ENCODE data around the gene FSTL4.

The FSTL4 gene

GRCh38 chr5:133296624-133297023, 315.7 kb downstream of the FSTL4 start:
- Mint-ChIP-seq H3K4me3 (no peak overlapping the region), H3K9me3 (no peaks in the 10 kb centered on the region), H3K36me3 (ENCODE audit: low read depth) (no peaks in the 10 kb centered on the region), H3K27ac (no peak overlapping the region), H3K27me3 (ENCODE audit: low read depth) (no peaks in the 10 kb centered on the region), H3K4me1 (ENCODE audit: low read depth) (no peaks in the 10 kb centered on the region)
- DNase-seq (ENCODE audit: low spot score): no peak

- Mint-ChIP-seq H3K4me1 (ENCODE audit: low read depth) (no peaks in the 10 kb centered on the region), H3K27ac (no peak overlapping the region), H3K27me3 (ENCODE audit: low read depth) (no peaks in the 10 kb centered on the region), H3K9me3 (no peaks in the 10 kb centered on the region), H3K36me3 (ENCODE audit: low read depth) (no peaks in the 10 kb centered on the region), H3K4me3 (no peak overlapping the region)
- DNase-seq (ENCODE audit: low spot score): no peak
Measured at GRCh38 chr5:133295520-133295919, 316.8 kb downstream of the FSTL4 start.

- Mint-ChIP-seq H3K27ac (no peak overlapping the region), H3K4me3 (no peak overlapping the region), H3K4me1 (ENCODE audit: low read depth) (no peaks in the 10 kb centered on the region), H3K36me3 (ENCODE audit: low read depth) (no peaks in the 10 kb centered on the region), H3K27me3 (ENCODE audit: low read depth) (no peaks in the 10 kb centered on the region), H3K9me3 (no peaks in the 10 kb centered on the region)
- DNase-seq (ENCODE audit: low spot score): no peak
Measured at GRCh38 chr5:133294380-133294779, 318.0 kb downstream of the FSTL4 start.

- no peak overlapping the region for H3K27ac Mint-ChIP-seq
- H3K36me3 Mint-ChIP-seq (ENCODE audit: low read depth): no peaks in the 10 kb centered on the region
- H3K27me3 Mint-ChIP-seq (ENCODE audit: low read depth): no peaks in the 10 kb centered on the region
- no peak for DNase-seq (ENCODE audit: low spot score)
- H3K4me3 Mint-ChIP-seq: no peak overlapping the region
- no peaks in the 10 kb centered on the region for H3K4me1 Mint-ChIP-seq (ENCODE audit: low read depth)
- no peaks in the 10 kb centered on the region for H3K9me3 Mint-ChIP-seq
Measured at GRCh38 chr5:133293960-133294359, 318.4 kb downstream of the FSTL4 start.

GRCh38 chr5:133292300-133292699, 320.0 kb downstream of the FSTL4 start:
- H3K36me3 Mint-ChIP-seq (ENCODE audit: low read depth): no peaks in the 10 kb centered on the region
- DNase-seq (ENCODE audit: low spot score): no peak
- no peaks in the 10 kb centered on the region for H3K27me3 Mint-ChIP-seq (ENCODE audit: low read depth)
- H3K4me3 Mint-ChIP-seq: no peak overlapping the region
- no peak overlapping the region for H3K27ac Mint-ChIP-seq
- no peaks in the 10 kb centered on the region for H3K9me3 Mint-ChIP-seq
- no peaks in the 10 kb centered on the region for H3K4me1 Mint-ChIP-seq (ENCODE audit: low read depth)

- DNase-seq (ENCODE audit: low spot score): no peak
- H3K4me1 Mint-ChIP-seq (ENCODE audit: low read depth): no peaks in the 10 kb centered on the region
- no peaks in the 10 kb centered on the region for H3K36me3 Mint-ChIP-seq (ENCODE audit: low read depth)
- no peak overlapping the region for H3K4me3 Mint-ChIP-seq
- no peaks in the 10 kb centered on the region for H3K27me3 Mint-ChIP-seq (ENCODE audit: low read depth)
- no peak overlapping the region for H3K27ac Mint-ChIP-seq
- no peaks in the 10 kb centered on the region for H3K9me3 Mint-ChIP-seq
Measured at GRCh38 chr5:133291524-133291923, 320.8 kb downstream of the FSTL4 start.

- DNase-seq (ENCODE audit: low spot score): no peak
- Mint-ChIP-seq H3K9me3 (no peaks in the 10 kb centered on the region), H3K4me1 (ENCODE audit: low read depth) (no peaks in the 10 kb centered on the region), H3K27me3 (ENCODE audit: low read depth) (no peaks in the 10 kb centered on the region), H3K27ac (no peak overlapping the region), H3K4me3 (no peak overlapping the region), H3K36me3 (ENCODE audit: low read depth) (no peaks in the 10 kb centered on the region)
Measured at GRCh38 chr5:133290669-133291240, 321.6 kb downstream of the FSTL4 start.

- H3K4me3 Mint-ChIP-seq: no peak overlapping the region
- no peaks in the 10 kb centered on the region for H3K4me1 Mint-ChIP-seq (ENCODE audit: low read depth)
- DNase-seq (ENCODE audit: low spot score): no peak
- no peak overlapping the region for H3K27ac Mint-ChIP-seq
- H3K9me3 Mint-ChIP-seq: no peaks in the 10 kb centered on the region
- no peaks in the 10 kb centered on the region for H3K36me3 Mint-ChIP-seq (ENCODE audit: low read depth)
- no peaks in the 10 kb centered on the region for H3K27me3 Mint-ChIP-seq (ENCODE audit: low read depth)
Measured at GRCh38 chr5:133289686-133290367, 322.5 kb downstream of the FSTL4 start.

GRCh38 chr5:133287500-133287899, 324.8 kb downstream of the FSTL4 start:
- no peaks in the 10 kb centered on the region for H3K4me1 Mint-ChIP-seq (ENCODE audit: low read depth)
- H3K27ac Mint-ChIP-seq: no peak overlapping the region
- no peaks in the 10 kb centered on the region for H3K36me3 Mint-ChIP-seq (ENCODE audit: low read depth)
- H3K4me3 Mint-ChIP-seq: no peak overlapping the region
- peak; percentile 6 for DNase-seq (ENCODE audit: low spot score)
- no peaks in the 10 kb centered on the region for H3K27me3 Mint-ChIP-seq (ENCODE audit: low read depth)
- no peaks in the 10 kb centered on the region for H3K9me3 Mint-ChIP-seq

- H3K36me3 Mint-ChIP-seq (ENCODE audit: low read depth): no peaks in the 10 kb centered on the region
- H3K4me3 Mint-ChIP-seq: no peak overlapping the region
- no peak overlapping the region for H3K27ac Mint-ChIP-seq
- H3K27me3 Mint-ChIP-seq (ENCODE audit: low read depth): no peaks in the 10 kb centered on the region
- DNase-seq (ENCODE audit: low spot score): no peak
- H3K4me1 Mint-ChIP-seq (ENCODE audit: low read depth): no peaks in the 10 kb centered on the region
- H3K9me3 Mint-ChIP-seq: no peaks in the 10 kb centered on the region
Measured at GRCh38 chr5:133286483-133286882, 325.9 kb downstream of the FSTL4 start.

- no peak for DNase-seq (ENCODE audit: low spot score)
- no peaks in the 10 kb centered on the region for H3K36me3 Mint-ChIP-seq (ENCODE audit: low read depth)
- H3K4me1 Mint-ChIP-seq (ENCODE audit: low read depth): no peaks in the 10 kb centered on the region
- no peak overlapping the region for H3K27ac Mint-ChIP-seq
- H3K9me3 Mint-ChIP-seq: no peaks in the 10 kb centered on the region
- no peaks in the 10 kb centered on the region for H3K27me3 Mint-ChIP-seq (ENCODE audit: low read depth)
- no peak overlapping the region for H3K4me3 Mint-ChIP-seq
Measured at GRCh38 chr5:133285583-133286021, 326.7 kb downstream of the FSTL4 start.

GRCh38 chr5:133284306-133284705, 328.0 kb downstream of the FSTL4 start:
- no peak for DNase-seq (ENCODE audit: low spot score)
- H3K27ac Mint-ChIP-seq: no peak overlapping the region
- H3K4me1 Mint-ChIP-seq (ENCODE audit: low read depth): no peaks in the 10 kb centered on the region
- no peak overlapping the region for H3K4me3 Mint-ChIP-seq
- no peaks in the 10 kb centered on the region for H3K9me3 Mint-ChIP-seq
- no peaks in the 10 kb centered on the region for H3K36me3 Mint-ChIP-seq (ENCODE audit: low read depth)
- no peaks in the 10 kb centered on the region for H3K27me3 Mint-ChIP-seq (ENCODE audit: low read depth)

GRCh38 chr5:133278317-133278716, 334.0 kb downstream of the FSTL4 start:
- Mint-ChIP-seq H3K36me3 (ENCODE audit: low read depth) (no peaks in the 10 kb centered on the region), H3K4me1 (ENCODE audit: low read depth) (no peaks in the 10 kb centered on the region), H3K4me3 (no peak overlapping the region), H3K27me3 (ENCODE audit: low read depth) (no peaks in the 10 kb centered on the region), H3K27ac (no peak overlapping the region), H3K9me3 (no peaks in the 10 kb centered on the region)
- no peak for DNase-seq (ENCODE audit: low spot score)

- Mint-ChIP-seq H3K27ac (no peak overlapping the region), H3K27me3 (ENCODE audit: low read depth) (no peaks in the 10 kb centered on the region), H3K36me3 (ENCODE audit: low read depth) (no peaks in the 10 kb centered on the region), H3K9me3 (no peaks in the 10 kb centered on the region), H3K4me1 (ENCODE audit: low read depth) (no peaks in the 10 kb centered on the region), H3K4me3 (no peak overlapping the region)
- no peak for DNase-seq (ENCODE audit: low spot score)
Measured at GRCh38 chr5:133277744-133278143, 334.6 kb downstream of the FSTL4 start.

GRCh38 chr5:133276171-133276570, 336.2 kb downstream of the FSTL4 start:
- Mint-ChIP-seq H3K4me1 (ENCODE audit: low read depth) (no peaks in the 10 kb centered on the region), H3K27ac (no peak overlapping the region), H3K4me3 (no peak overlapping the region), H3K27me3 (ENCODE audit: low read depth) (no peaks in the 10 kb centered on the region), H3K9me3 (no peaks in the 10 kb centered on the region), H3K36me3 (ENCODE audit: low read depth) (no peaks in the 10 kb centered on the region)
- no peak for DNase-seq (ENCODE audit: low spot score)

Measured in T-helper 2 cell treated with Interferon-gamma antibody and Interleukin-4, amounts not matched to agents 5 μg/mL and 100 μg/mL, for 36 hours (primary cell).